Activated CD8-positive, alpha-beta memory T cell treated with anti-CD3 and anti-CD28 coated beads, Interleukin-2, amount 10 ng/mL, durations not matched to agents 7 days and 5 days (primary cell): ENCODE measurements around the gene IDUA. TPM values are rescaled to one million over a fixed set of nuclear protein-coding genes. Genes with fewer than 3 reads are reported as not detected.

Source experiments
- ATAC-seq: fragments of 150-1000 bp; cut with Tn5 transposase; one replicate; pipeline ENCODE4 v1.10.0; 2021; ENCODE audit warnings: moderate library complexity
- CTCF ChIA-PET: fragments of 350-600 bp; sonication (Branson Sonifier 250); formaldehyde crosslinking; loops from one replicate; lab custom pipeline; 2021; ENCODE audit warnings: antibody characterized with exemption; lab: Charles Lee
- DNase-seq: peaks from one replicate; pipeline ENCODE4 v3.0.0-alpha.2; 2020
- H3K27ac Mint-ChIP-seq: one replicate; pipeline ENCODE4 v1.8.0; 2021; ENCODE audit warnings: mild to moderate bottlenecking, mixed read lengths
- H3K27me3 Mint-ChIP-seq: one replicate; pipeline ENCODE4 v1.8.0; 2021; ENCODE audit warnings: mixed read lengths
- H3K36me3 Mint-ChIP-seq: one replicate; pipeline ENCODE4 v1.8.0; 2021; ENCODE audit warnings: mild to moderate bottlenecking, mixed read lengths
- H3K4me1 Mint-ChIP-seq: one replicate; pipeline ENCODE4 v1.8.0; 2021; ENCODE audit warnings: mixed read lengths
- H3K4me3 Mint-ChIP-seq: one replicate; pipeline ENCODE4 v1.8.0; 2021; ENCODE audit warnings: mild to moderate bottlenecking, moderate library complexity, mixed read lengths
- H3K9me3 Mint-ChIP-seq: one replicate; pipeline ENCODE4 v1.8.0; 2022; ENCODE audit warnings: low read depth, mixed read lengths
- total RNA-seq, 2 experiments: library from RNA; stranded (reverse); gene quantifications; one replicate each; pipeline ENCODE4 v1.2.3, GENCODE V29; 2021

The IDUA gene
- total RNA-seq, 2 experiments from 2014 or later = 27.1 to 28.1 TPM

- H3K27ac Mint-ChIP-seq = no peak overlapping the region
- H3K27me3 Mint-ChIP-seq = no peaks in the 10 kb centered on the region
- peaks cover 5% of the 10 kb centered on the region for H3K4me1 Mint-ChIP-seq
- H3K9me3 Mint-ChIP-seq = no peaks in the 10 kb centered on the region
- DNase-seq = no peak
- no peak overlapping the region for H3K4me3 Mint-ChIP-seq
- ATAC-seq = no peak
- CTCF ChIA-PET = no interaction called here
- no peaks in the 10 kb centered on the region for H3K36me3 Mint-ChIP-seq
Measured at GRCh38 chr4:978957-979701, 7.7 kb upstream of the IDUA start.

- Mint-ChIP-seq H3K36me3 (no peaks in the 10 kb centered on the region), H3K27ac (no peak overlapping the region), H3K9me3 (no peaks in the 10 kb centered on the region), H3K4me1 (peaks cover 17% of the 10 kb centered on the region), H3K4me3 (no peak overlapping the region), H3K27me3 (no peaks in the 10 kb centered on the region)
- CTCF ChIA-PET = no interaction called here
- DNase-seq = no peak
- ATAC-seq = no peak
Measured at GRCh38 chr4:982291-982690, 4.6 kb upstream of the IDUA start.

GRCh38 chr4:982814-983213 lies 4.0 kb upstream of the IDUA start:
- Mint-ChIP-seq H3K36me3 (no peaks in the 10 kb centered on the region), H3K4me3 (no peak overlapping the region), H3K9me3 (no peaks in the 10 kb centered on the region), H3K27ac (no peak overlapping the region), H3K4me1 (peaks cover 20% of the 10 kb centered on the region), H3K27me3 (no peaks in the 10 kb centered on the region)
- CTCF ChIA-PET = no interaction called here
- no peak for DNase-seq
- no peak for ATAC-seq

- Mint-ChIP-seq H3K27ac (no peak overlapping the region), H3K4me3 (no peak overlapping the region), H3K36me3 (no peaks in the 10 kb centered on the region), H3K27me3 (no peaks in the 10 kb centered on the region), H3K9me3 (no peaks in the 10 kb centered on the region), H3K4me1 (peaks cover 25% of the 10 kb centered on the region)
- no peak for ATAC-seq
- CTCF ChIA-PET = interaction anchor here (3.2 kb wide), 2 partner anchors 53 to 242 kb away, joined by 26 to 34 read pairs; partner anchors contain the start of genes GAK and TMEM175
- DNase-seq = no peak
Measured at GRCh38 chr4:984336-985054, 2.3 kb upstream of the IDUA start.

GRCh38 chr4:985123-985830 lies 1.6 kb upstream of the IDUA start:
- no peaks in the 10 kb centered on the region for H3K9me3 Mint-ChIP-seq
- H3K27ac Mint-ChIP-seq = no peak overlapping the region
- no peaks in the 10 kb centered on the region for H3K36me3 Mint-ChIP-seq
- CTCF ChIA-PET = interaction anchor here (1.1 to 3.2 kb wide), 3 partner anchors 8 to 243 kb away, joined by 3 to 34 read pairs (median 26); partner anchors contain the start of genes GAK and TMEM175
- peaks cover 25% of the 10 kb centered on the region for H3K4me1 Mint-ChIP-seq
- DNase-seq (peak; percentile 78), ATAC-seq (peak; percentile 60)
- H3K4me3 Mint-ChIP-seq = peak overlapping the region; percentile 22
- no peaks in the 10 kb centered on the region for H3K27me3 Mint-ChIP-seq

GRCh38 chr4:986428-986878 lies 391 bp upstream of the IDUA start:
- no peaks in the 10 kb centered on the region for H3K9me3 Mint-ChIP-seq
- H3K27me3 Mint-ChIP-seq = no peaks in the 10 kb centered on the region
- H3K27ac Mint-ChIP-seq = peak overlapping the region; percentile 81
- ATAC-seq = peak; percentile 18
- no peaks in the 10 kb centered on the region for H3K36me3 Mint-ChIP-seq
- peaks cover 25% of the 10 kb centered on the region for H3K4me1 Mint-ChIP-seq
- DNase-seq = no peak
- H3K4me3 Mint-ChIP-seq = peak overlapping the region; percentile 86
- CTCF ChIA-PET = interaction anchor here (0.8 to 3.2 kb wide), 15 partner anchors 9 to 303 kb away, joined by 3 to 34 read pairs (median 4); partner anchors contain the start of genes GAK and TMEM175

GRCh38 chr4:987624-988513 lies 1.0 kb downstream of the IDUA start:
- CTCF ChIA-PET = interaction anchor here (0.6 to 3.2 kb wide), 21 partner anchors 19 to 358 kb away, joined by 3 to 34 read pairs (median 3); partner anchors contain the start of genes GAK and TMEM175
- H3K4me3 Mint-ChIP-seq = peak overlapping the region; percentile 72
- ATAC-seq = no peak
- no peaks in the 10 kb centered on the region for H3K9me3 Mint-ChIP-seq
- no peak overlapping the region for H3K27ac Mint-ChIP-seq
- no peaks in the 10 kb centered on the region for H3K36me3 Mint-ChIP-seq
- no peak for DNase-seq
- no peaks in the 10 kb centered on the region for H3K27me3 Mint-ChIP-seq
- H3K4me1 Mint-ChIP-seq = peaks cover 25% of the 10 kb centered on the region

- H3K9me3 Mint-ChIP-seq = no peaks in the 10 kb centered on the region
- peaks cover 25% of the 10 kb centered on the region for H3K4me1 Mint-ChIP-seq
- ATAC-seq (no peak), DNase-seq (no peak)
- no peaks in the 10 kb centered on the region for H3K27me3 Mint-ChIP-seq
- H3K36me3 Mint-ChIP-seq = no peaks in the 10 kb centered on the region
- CTCF ChIA-PET = interaction anchor here (1.0 to 1.1 kb wide), 2 partner anchors 57 to 247 kb away, joined by 3 read pairs; partner anchors contain the start of genes GAK and TMEM175
- H3K27ac Mint-ChIP-seq = no peak overlapping the region
- no peak overlapping the region for H3K4me3 Mint-ChIP-seq
Measured at GRCh38 chr4:988726-989721, 2.2 kb downstream of the IDUA start.

GRCh38 chr4:989722-990471 lies 3.1 kb downstream of the IDUA start:
- Mint-ChIP-seq H3K36me3 (no peaks in the 10 kb centered on the region), H3K9me3 (no peaks in the 10 kb centered on the region), H3K4me1 (peaks cover 22% of the 10 kb centered on the region), H3K27ac (no peak overlapping the region), H3K27me3 (no peaks in the 10 kb centered on the region), H3K4me3 (no peak overlapping the region)
- no peak for DNase-seq
- CTCF ChIA-PET = no interaction called here
- no peak for ATAC-seq

- ATAC-seq = no peak
- Mint-ChIP-seq H3K4me1 (peaks cover 14% of the 10 kb centered on the region), H3K4me3 (no peak overlapping the region), H3K27me3 (no peaks in the 10 kb centered on the region), H3K9me3 (no peaks in the 10 kb centered on the region), H3K36me3 (no peaks in the 10 kb centered on the region), H3K27ac (no peak overlapping the region)
- DNase-seq = no peak
- CTCF ChIA-PET = no interaction called here
Measured at GRCh38 chr4:990746-991367, 4.0 kb downstream of the IDUA start.
